ENCODE results near the gene GREB1L.

The GREB1L gene

GRCh38 chr18:21441670-21442069 lies 199.6 kb downstream of the GREB1L start:
- H3K4me2 ChIP-seq (ENCODE audit: low read length): no peak overlapping the region
- H4K20me1 ChIP-seq (ENCODE audit: insufficient read depth, low read length): no peaks in the 10 kb centered on the region
- no peaks in the 10 kb centered on the region for H3K4me1 ChIP-seq (ENCODE audit: insufficient read depth, low read length, severe bottlenecking)
- H3K9me3 ChIP-seq (ENCODE audit: low read length): no peaks in the 10 kb centered on the region
- H3K36me3 ChIP-seq (ENCODE audit: insufficient read depth, low read length): no peaks in the 10 kb centered on the region
- H2AFZ ChIP-seq (ENCODE audit: low read length): no peak overlapping the region
- H3K9me2 ChIP-seq (ENCODE audit: low read depth, low read length): no peaks in the 10 kb centered on the region
- no peaks in the 10 kb centered on the region for H3F3A ChIP-seq (ENCODE audit: insufficient read depth, low read length)
- H3K27me3 ChIP-seq (ENCODE audit: insufficient read depth, low read length): no peaks in the 10 kb centered on the region
- no peak overlapping the region for H3K4me3 ChIP-seq (ENCODE audit: low read depth, low read length, poor library complexity, severe bottlenecking)
- H3K27ac ChIP-seq (ENCODE audit: low read depth, low read length, poor library complexity, severe bottlenecking): no peak overlapping the region
- H3K9ac ChIP-seq (ENCODE audit: low read length): no peak overlapping the region
- TF ChIP-seq CTCF (IDR thresholded peaks at IDR 0.05; ENCODE audit: low read length) (no peak), EZH2 (IDR thresholded peaks at IDR 0.05; ENCODE audit: borderline replicate concordance, low read length) (no peak)
- no peaks in the 10 kb centered on the region for H3K79me2 ChIP-seq (ENCODE audit: insufficient read depth, low read length)

DNA sequence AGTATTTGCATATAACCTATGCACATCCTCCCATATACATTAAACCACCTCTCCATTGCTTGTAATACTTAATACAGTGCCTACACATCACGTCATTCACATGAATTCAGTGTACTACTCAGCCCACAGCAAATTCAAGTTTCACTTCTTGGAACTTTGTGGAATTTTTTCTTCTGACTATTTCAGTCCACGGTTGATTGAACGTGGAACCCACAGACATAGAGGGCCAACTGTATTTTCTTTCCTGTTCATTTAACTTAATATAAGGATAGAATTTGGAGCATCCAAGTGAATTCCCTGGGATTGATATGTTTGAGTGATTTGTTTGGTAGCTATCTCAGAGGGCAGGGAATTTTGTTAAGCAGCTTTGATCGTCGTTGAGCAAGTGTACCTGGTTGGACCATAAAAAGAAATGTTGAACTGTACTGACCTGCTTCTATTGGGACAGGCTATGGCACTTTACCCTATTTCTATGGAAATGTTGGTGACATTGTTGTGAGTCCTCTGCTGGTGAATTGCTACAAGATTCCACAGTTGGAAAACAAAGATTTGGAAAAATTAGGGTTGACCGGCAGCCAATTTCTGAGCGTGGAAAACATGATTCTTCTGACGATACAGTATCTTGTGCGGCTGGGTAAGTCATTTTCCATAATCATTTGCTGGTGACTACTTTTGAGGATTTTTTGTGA lies 201.9 kb downstream of the GREB1L start:
- no peak overlapping the region for H3K4me2 ChIP-seq (ENCODE audit: low read length)
- H3K9me2 ChIP-seq (ENCODE audit: low read depth, low read length): no peaks in the 10 kb centered on the region
- H3K9ac ChIP-seq (ENCODE audit: low read length): no peak overlapping the region
- H3K27me3 ChIP-seq (ENCODE audit: insufficient read depth, low read length): no peaks in the 10 kb centered on the region
- no peaks in the 10 kb centered on the region for H3K9me3 ChIP-seq (ENCODE audit: low read length)
- TF ChIP-seq CTCF (IDR thresholded peaks at IDR 0.05; ENCODE audit: low read length): no peak
- TF ChIP-seq EZH2 (IDR thresholded peaks at IDR 0.05; ENCODE audit: borderline replicate concordance, low read length): no peak
- H2AFZ ChIP-seq (ENCODE audit: low read length): no peak overlapping the region
- no peaks in the 10 kb centered on the region for H4K20me1 ChIP-seq (ENCODE audit: insufficient read depth, low read length)
- H3K4me1 ChIP-seq (ENCODE audit: insufficient read depth, low read length, severe bottlenecking): no peaks in the 10 kb centered on the region
- H3K79me2 ChIP-seq (ENCODE audit: insufficient read depth, low read length): no peaks in the 10 kb centered on the region
- no peak overlapping the region for H3K27ac ChIP-seq (ENCODE audit: low read depth, low read length, poor library complexity, severe bottlenecking)
- H3K4me3 ChIP-seq (ENCODE audit: low read depth, low read length, poor library complexity, severe bottlenecking): no peak overlapping the region
- H3F3A ChIP-seq (ENCODE audit: insufficient read depth, low read length): no peaks in the 10 kb centered on the region
- H3K36me3 ChIP-seq (ENCODE audit: insufficient read depth, low read length): no peaks in the 10 kb centered on the region

GRCh38 chr18:21444465-21445212 lies 202.6 kb downstream of the GREB1L start:
- TF ChIP-seq CTCF (IDR thresholded peaks at IDR 0.05; ENCODE audit: low read length) (peak; percentile 82), EZH2 (IDR thresholded peaks at IDR 0.05; ENCODE audit: borderline replicate concordance, low read length) (no peak)
- Histone ChIP-seq H2AFZ (ENCODE audit: low read length) (no peak overlapping the region), H3F3A (ENCODE audit: insufficient read depth, low read length) (no peaks in the 10 kb centered on the region), H4K20me1 (ENCODE audit: insufficient read depth, low read length) (no peaks in the 10 kb centered on the region), H3K27me3 (ENCODE audit: insufficient read depth, low read length) (no peaks in the 10 kb centered on the region), H3K4me2 (ENCODE audit: low read length) (no peak overlapping the region), H3K36me3 (ENCODE audit: insufficient read depth, low read length) (no peaks in the 10 kb centered on the region), H3K79me2 (ENCODE audit: insufficient read depth, low read length) (no peaks in the 10 kb centered on the region), H3K4me3 (ENCODE audit: low read depth, low read length, poor library complexity, severe bottlenecking) (no peak overlapping the region), H3K9me2 (ENCODE audit: low read depth, low read length) (no peaks in the 10 kb centered on the region), H3K27ac (ENCODE audit: low read depth, low read length, poor library complexity, severe bottlenecking) (no peak overlapping the region), H3K9me3 (ENCODE audit: low read length) (no peaks in the 10 kb centered on the region), H3K9ac (ENCODE audit: low read length) (no peak overlapping the region), H3K4me1 (ENCODE audit: insufficient read depth, low read length, severe bottlenecking) (no peaks in the 10 kb centered on the region)
